ENCODE measurements around the gene RXFP4.

GRCh38 chr1:155925506-155925905 lies 15.9 kb upstream of the RXFP4 start:
- TF ChIP-seq CTCF (conservative IDR thresholded peaks at IDR 0.05) (no peak), EZH2 (IDR thresholded peaks at IDR 0.05; ENCODE audit: low read depth) (no peak)
